HCT116 (cell line): Measurements from ENCODE around the gene MYO1E. TPM values are rescaled to one million over a fixed set of nuclear protein-coding genes. Genes with fewer than 3 reads are reported as not detected.

ENCODE experiments used
- ATAC-seq: fragments of 200-7000 bp; cut with Tn5 transposase; 2 replicates; pipeline ENCODE4 v1.9.1; 2020; ENCODE audit warnings: mild to moderate bottlenecking, moderate library complexity
- BruUV-seq: library from RNA; stranded (reverse); fragments of 400-500 nt; replicated peaks from 2 replicates; lab custom pipeline; 2021; lab: Mats Ljungman, UMichigan
- CTCF ChIA-PET: fragments of 300-600 bp; sonication (Branson Sonifier 250); formaldehyde crosslinking; loops from one replicate; lab custom pipeline; 2021; ENCODE audit warnings: antibody characterized with exemption; lab: Charles Lee
- POLR2A ChIA-PET: fragments of 300-600, 350-600 bp; sonication (Branson Sonifier 250); formaldehyde crosslinking; loops from one replicate; lab custom pipeline; 2021; ENCODE audit warnings: antibody characterized with exemption; lab: Charles Lee
- RAD21 ChIA-PET, 2 experiments: fragments of 300-600 bp; sonication (Branson Sonifier 250); formaldehyde crosslinking; loops; one replicate each; lab custom pipeline; 2023; ENCODE audit warnings: low total read pairs in 2 of 2; ENCODE audit not compliant: uncharacterized antibody in 2 of 2, unreplicated experiment in 2 of 2, low non-redundant PET in 1 of 2; lab: Charles Lee
- DNase-seq: peaks from one replicate; pipeline ENCODE4 v3.0.0-alpha.2; 2010; ENCODE audit warnings: low read depth, low spot score
- H2AFZ ChIP-seq: fragments of 200-600 bp; shearing (Covaris generic), sonication (generic); 2 replicates; pipeline ENCODE4 v1.6.1; 2017; ENCODE audit warnings: low read depth, mixed run types, mixed read lengths, antibody characterized with exemption, low read length; ENCODE audit not compliant: poor library complexity, severe bottlenecking
- H3K27ac ChIP-seq: 2 replicates; pipeline ENCODE4 v1.5.1; 2012; ENCODE audit warnings: low read depth, low read length
- H3K27me3 ChIP-seq: fragments of 200-600 bp; sonication (generic); 2 replicates; pipeline ENCODE4 v1.6.1; 2016; ENCODE audit warnings: mixed run types, low read length, mixed read lengths; ENCODE audit not compliant: insufficient read depth
- H3K36me3 ChIP-seq, 2 experiments: fragments of 200-500 bp in 1 of 2; fragments of 200-600 bp in 1 of 2; sonication (Bioruptor generic) in 1 of 2; sonication (generic) in 1 of 2; 2 replicates each; pipeline versions ENCODE4 v1.5.1 to v1.6.1; 2014 to 2016; ENCODE audit warnings: low read length in 2 of 2, inconsistent platforms in 1 of 2, mixed read lengths in 1 of 2, mixed run types in 1 of 2; ENCODE audit not compliant: insufficient read depth in 2 of 2, control insufficient read depth in 1 of 2
- H3K4me1 ChIP-seq, 2 experiments: fragments of 200-600 bp in 1 of 2; sonication (generic) in 1 of 2; 2 replicates each; pipeline versions ENCODE4 v1.5.1 to v1.6.1; 2012 to 2017; ENCODE audit warnings: low read length in 2 of 2, inconsistent platforms in 1 of 2, mild to moderate bottlenecking in 1 of 2, mixed read lengths in 1 of 2, mixed run types in 1 of 2, moderate library complexity in 1 of 2; ENCODE audit not compliant: insufficient read depth in 2 of 2, control insufficient read depth in 1 of 2
- H3K4me2 ChIP-seq: fragments of 200-600 bp; sonication (generic); 2 replicates; pipeline ENCODE4 v1.6.1; 2017; ENCODE audit warnings: mixed run types, low read length, mixed read lengths
- H3K4me3 ChIP-seq, 2 experiments: fragments of 200-600 bp in 1 of 2; sonication (generic) in 1 of 2; replicated peaks in 1 of 2; 2 replicates each; pipeline ENCODE4 v1.5.1; 2011 to 2016; ENCODE audit warnings: low read length in 2 of 2, control low read depth in 1 of 2, low read depth in 1 of 2, mild to moderate bottlenecking in 1 of 2, mixed read lengths in 1 of 2, mixed run types in 1 of 2
- H3K79me2 ChIP-seq: fragments of 200-600 bp; sonication (generic); 2 replicates; pipeline ENCODE4 v1.6.1; 2017; ENCODE audit warnings: mild to moderate bottlenecking, mixed run types, low read length, moderate library complexity, mixed read lengths; ENCODE audit not compliant: insufficient read depth
- H3K9ac ChIP-seq: fragments of 200-600 bp; sonication (generic); 2 replicates; pipeline ENCODE4 v1.6.1; 2016; ENCODE audit warnings: low read length, mixed read lengths
- H3K9me2 ChIP-seq: fragments of 200-600 bp; sonication (generic), shearing (Covaris generic); 2 replicates; pipeline ENCODE4 v1.6.1; 2017; ENCODE audit warnings: mixed run types, mild to moderate bottlenecking, moderate library complexity; ENCODE audit not compliant: insufficient read depth
- H3K9me3 ChIP-seq, 2 experiments: fragments of 200-500 bp in 1 of 2; fragments of 200-600 bp in 1 of 2; sonication (Bioruptor generic) in 1 of 2; sonication (generic) in 1 of 2; 2 replicates each; pipeline ENCODE4 v1.6.1; 2014 to 2017; ENCODE audit warnings: low read length in 2 of 2, mixed read lengths in 2 of 2, inconsistent platforms in 1 of 2, low read depth in 1 of 2, mild to moderate bottlenecking in 1 of 2, mixed run types in 1 of 2, moderate library complexity in 1 of 2; ENCODE audit not compliant: control insufficient read depth in 1 of 2, insufficient read depth in 1 of 2
- H4K20me1 ChIP-seq: fragments of 200-600 bp; sonication (generic), shearing (Covaris generic); 2 replicates; pipeline ENCODE4 v1.6.1; 2017; ENCODE audit warnings: mixed run types, mild to moderate bottlenecking, moderate library complexity; ENCODE audit not compliant: insufficient read depth
- CBX3 ChIP-seq: IDR thresholded peaks from 2 replicates; pipeline ENCODE4 v1.6.1; 2012; ENCODE audit warnings: low read depth
- CEBPB ChIP-seq: IDR thresholded peaks from 2 replicates; pipeline ENCODE4 v1.6.1; 2012; ENCODE audit warnings: low read depth
- ELF1 ChIP-seq: IDR thresholded peaks from 2 replicates; pipeline ENCODE4 v1.6.1; 2012; ENCODE audit warnings: low read depth, borderline replicate concordance
- EZH2 ChIP-seq: fragments of 200-600 bp; sonication (generic); IDR thresholded peaks from 2 replicates; pipeline ENCODE4 v1.6.1; 2017; ENCODE audit warnings: antibody characterized with exemption, mixed run types
- EZH2phosphoT487 ChIP-seq: fragments of 200-600 bp; IDR thresholded peaks from 2 replicates; pipeline ENCODE4 v1.6.1; 2018; ENCODE audit warnings: antibody characterized with exemption, borderline replicate concordance
- POLR2A ChIP-seq: IDR thresholded peaks from 2 replicates; pipeline ENCODE4 v1.7.0; 2011; ENCODE audit warnings: borderline replicate concordance; ENCODE audit not compliant: insufficient read depth, insufficient read length; ENCODE audit errors: extremely low read depth
- REST ChIP-seq: IDR thresholded peaks from 2 replicates; pipeline ENCODE4 v1.6.1; 2012; ENCODE audit warnings: low read depth
- SIN3A ChIP-seq: IDR thresholded peaks from 2 replicates; pipeline ENCODE4 v1.6.1; 2012; ENCODE audit warnings: low read depth
- SP1 ChIP-seq: IDR thresholded peaks from 2 replicates; pipeline ENCODE4 v1.6.1; 2012; ENCODE audit warnings: low read depth
- TCF7L2 ChIP-seq: IDR thresholded peaks from 2 replicates; pipeline ENCODE4 v1.7.0; 2011; ENCODE audit warnings: borderline replicate concordance, inconsistent platforms; ENCODE audit not compliant: insufficient read depth, insufficient read length; ENCODE audit errors: extremely low read depth
- ZBTB33 ChIP-seq: IDR thresholded peaks from 2 replicates; pipeline ENCODE4 v1.6.1; 2011; ENCODE audit warnings: mild to moderate bottlenecking, low read length, moderate library complexity; ENCODE audit not compliant: insufficient replicate concordance; ENCODE audit errors: extremely low read depth
- ZFX ChIP-seq: fragments of 450-650 bp; IDR thresholded peaks from 2 replicates; pipeline ENCODE4 v1.6.1; 2017
- intact Hi-C: fragments of 100-400 bp; cut with micrococcal nuclease; formaldehyde crosslinking; loops from 2 replicates; pipeline ENCODE4 v1.10.0; 2022
- total RNA-seq: library from RNA; stranded (reverse); gene quantifications from one replicate; pipeline ENCODE4 v1.2.1, GENCODE V29; 2021; ENCODE audit not compliant: unreplicated experiment

MYO1E gene
- total RNA-seq, 1 experiment from 2014 or later: 182 TPM

- no peak overlapping the region for H3K9ac ChIP-seq
- TF ChIP-seq REST: no peak
- TF ChIP-seq ZFX: no peak
- TF ChIP-seq CBX3: no peak
- TF ChIP-seq EZH2: no peak
- no peak for TF ChIP-seq ELF1
- no peak for TF ChIP-seq SIN3A
- no peak for TF ChIP-seq ZBTB33
- TF ChIP-seq SP1: no peak
- no peak for TF ChIP-seq CEBPB
- no peak for TF ChIP-seq TCF7L2
- TF ChIP-seq POLR2A: no peak
- TF ChIP-seq EZH2phosphoT487: no peak
- TF ChIP-seq, all 23 proteins: peak for 0
- Histone ChIP-seq H3K9me2 (no peaks in the 10 kb centered on the region), H3K4me2 (no peak overlapping the region), H3K4me1 (peaks cover 20 to 32% of the 10 kb centered on the region in 2 experiments), H3K27me3 (no peaks in the 10 kb centered on the region), H4K20me1 (no peaks in the 10 kb centered on the region), H3K4me3 (no peak overlapping the region), H3K9me3 (no peaks in the 10 kb centered on the region), H2AFZ (no peak overlapping the region), H3K27ac (no peak overlapping the region), H3K36me3 (peaks cover 7 to 11% of the 10 kb centered on the region in 2 experiments; a peak in 2 of 4 replicates), H3K79me2 (no peaks in the 10 kb centered on the region)
- POLR2A ChIA-PET: no interaction called here
- RAD21 ChIA-PET: interaction anchor here in 1 of 2 experiments (0.6 kb wide), 1 partner anchor 207 kb away, joined by 5 read pairs; no protein-coding TSS in a partner anchor
- intact Hi-C loops: no loop called here
- ATAC-seq: no peak
- no peak for DNase-seq
- CTCF ChIA-PET: interaction anchor here (2.2 kb wide), 1 partner anchor 360 kb away, joined by 7 read pairs; no protein-coding TSS in a partner anchor
- no TSS peak for BruUV-seq
Measured at GRCh38 chr15:59168536-59168935, 204.1 kb downstream of the MYO1E start.
